Measurements from ENCODE around the gene KCNE2. TPM values are rescaled to one million over a fixed set of nuclear protein-coding genes. Genes with fewer than 3 reads are reported as not detected.
"Not testable (repeated sequence)": the region's sequence is repeated elsewhere in the genome, so short reads cannot be mapped to it uniquely, and the experiment has no call there.

Gene KCNE2
- total RNA-seq, 1 donor from 2014 or later: 1.6 TPM

- Histone ChIP-seq H3K27ac (ENCODE audit: low read depth, low read length) (no peak overlapping the region), H3K4me1 (ENCODE audit: control insufficient read depth in 3 of 3, insufficient read depth in 3 of 3, low read length in 3 of 3) (no peaks in the 10 kb centered on the region)
These were observed 1.1 kb downstream of the KCNE2 start for GRCh38 chr21:34364921-34365320.

GRCh38 chr21:34365809-34366208, 2.0 kb downstream of the KCNE2 start:
- Histone ChIP-seq H3K36me3 (ENCODE audit: control insufficient read depth in 3 of 3, insufficient read depth in 3 of 3, low read length in 3 of 3) (peaks cover 0 to 3% (median 0%) of the 10 kb centered on the region in 3 donors), H3K4me3 (ENCODE audit: low read length in 3 of 3) (no peak overlapping the region), H3K27ac (ENCODE audit: low read depth, low read length) (no peak overlapping the region), H3K4me1 (ENCODE audit: control insufficient read depth in 3 of 3, insufficient read depth in 3 of 3, low read length in 3 of 3) (no peaks in the 10 kb centered on the region), H3K9ac (ENCODE audit: low read depth in 1 of 3, low read length in 3 of 3) (no peak overlapping the region), H3K27me3 (ENCODE audit: control insufficient read depth in 3 of 3, insufficient read depth in 3 of 3, low read length in 3 of 3) (no peaks in the 10 kb centered on the region), H3K9me3 (ENCODE audit: control insufficient read depth in 3 of 3, low read length in 3 of 3) (no peaks in the 10 kb centered on the region)

More at GRCh38 chr21:34364921-34365320, 1.1 kb downstream of the KCNE2 start:
- H3K27me3 ChIP-seq (ENCODE audit: control insufficient read depth in 3 of 3, insufficient read depth in 3 of 3, low read length in 3 of 3): no peaks in the 10 kb centered on the region
- H3K36me3 ChIP-seq (ENCODE audit: control insufficient read depth in 3 of 3, insufficient read depth in 3 of 3, low read length in 3 of 3): no peaks in the 10 kb centered on the region
- H3K9me3 ChIP-seq (ENCODE audit: control insufficient read depth in 3 of 3, low read length in 3 of 3): no peaks in the 10 kb centered on the region
- no peak overlapping the region for H3K9ac ChIP-seq (ENCODE audit: low read depth in 1 of 3, low read length in 3 of 3)
- no peak overlapping the region for H3K4me3 ChIP-seq (ENCODE audit: low read length in 3 of 3)

- Histone ChIP-seq H3K36me3 (ENCODE audit: control insufficient read depth in 3 of 3, insufficient read depth in 3 of 3, low read length in 3 of 3) (peaks cover 0 to 3% (median 0%) of the 10 kb centered on the region in 3 donors), H3K27me3 (ENCODE audit: control insufficient read depth in 3 of 3, insufficient read depth in 3 of 3, low read length in 3 of 3) (no peaks in the 10 kb centered on the region), H3K9ac (ENCODE audit: low read depth in 1 of 3, low read length in 3 of 3) (no peak overlapping the region), H3K27ac (ENCODE audit: low read depth, low read length) (no peak overlapping the region), H3K4me1 (ENCODE audit: control insufficient read depth in 3 of 3, insufficient read depth in 3 of 3, low read length in 3 of 3) (no peaks in the 10 kb centered on the region), H3K9me3 (ENCODE audit: control insufficient read depth in 3 of 3, low read length in 3 of 3) (no peaks in the 10 kb centered on the region), H3K4me3 (ENCODE audit: low read length in 3 of 3) (no peak overlapping the region)
These were observed 3.6 kb downstream of the KCNE2 start for GRCh38 chr21:34367320-34367935.

DNA sequence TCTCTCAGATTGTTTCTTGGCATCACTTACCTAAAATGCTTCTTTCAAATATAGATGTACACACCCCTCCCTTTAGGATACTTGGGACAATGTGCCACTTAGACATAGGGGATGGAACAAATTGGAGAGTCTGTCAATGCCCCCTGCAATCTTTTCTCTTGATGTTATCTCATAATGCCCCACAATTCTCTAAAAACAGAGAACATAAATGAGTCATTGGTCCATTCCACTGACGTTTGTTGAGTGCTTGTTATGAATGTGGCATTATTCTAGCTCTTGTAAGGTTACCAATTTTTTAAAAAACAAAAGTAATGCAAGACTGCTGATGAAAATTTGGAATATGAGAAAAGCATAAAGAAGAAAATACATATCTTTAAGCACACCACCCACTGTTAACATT, 5.9 kb downstream of the KCNE2 start:
- Histone ChIP-seq H3K4me1 (ENCODE audit: control insufficient read depth in 3 of 3, insufficient read depth in 3 of 3, low read length in 3 of 3) (no peaks in the 10 kb centered on the region), H3K9me3 (ENCODE audit: control insufficient read depth in 3 of 3, low read length in 3 of 3) (no peaks in the 10 kb centered on the region), H3K27me3 (ENCODE audit: control insufficient read depth in 3 of 3, insufficient read depth in 3 of 3, low read length in 3 of 3) (no peaks in the 10 kb centered on the region), H3K36me3 (ENCODE audit: control insufficient read depth in 3 of 3, insufficient read depth in 3 of 3, low read length in 3 of 3) (peaks cover 0 to 3% (median 0%) of the 10 kb centered on the region in 3 donors), H3K27ac (ENCODE audit: low read depth, low read length) (no peak overlapping the region), H3K9ac (ENCODE audit: low read depth in 1 of 3, low read length in 3 of 3) (no peak overlapping the region), H3K4me3 (ENCODE audit: low read length in 3 of 3) (no peak overlapping the region)

- H3K4me1 ChIP-seq (ENCODE audit: control insufficient read depth in 3 of 3, insufficient read depth in 3 of 3, low read length in 3 of 3): no peaks in the 10 kb centered on the region
- no peaks in the 10 kb centered on the region for H3K27me3 ChIP-seq (ENCODE audit: control insufficient read depth in 3 of 3, insufficient read depth in 3 of 3, low read length in 3 of 3)
- no peak overlapping the region for H3K9ac ChIP-seq (ENCODE audit: low read depth in 1 of 3, low read length in 3 of 3)
- H3K4me3 ChIP-seq (ENCODE audit: low read length in 3 of 3): no peak overlapping the region
- H3K9me3 ChIP-seq (ENCODE audit: control insufficient read depth in 3 of 3, low read length in 3 of 3): no peaks in the 10 kb centered on the region
- no peak overlapping the region for H3K27ac ChIP-seq (ENCODE audit: low read depth, low read length)
- peaks cover 0 to 3% (median 0%) of the 10 kb centered on the region in 3 donors for H3K36me3 ChIP-seq (ENCODE audit: control insufficient read depth in 3 of 3, insufficient read depth in 3 of 3, low read length in 3 of 3)
These were observed 8.5 kb downstream of the KCNE2 start for GRCh38 chr21:34372321-34372720.

DNA sequence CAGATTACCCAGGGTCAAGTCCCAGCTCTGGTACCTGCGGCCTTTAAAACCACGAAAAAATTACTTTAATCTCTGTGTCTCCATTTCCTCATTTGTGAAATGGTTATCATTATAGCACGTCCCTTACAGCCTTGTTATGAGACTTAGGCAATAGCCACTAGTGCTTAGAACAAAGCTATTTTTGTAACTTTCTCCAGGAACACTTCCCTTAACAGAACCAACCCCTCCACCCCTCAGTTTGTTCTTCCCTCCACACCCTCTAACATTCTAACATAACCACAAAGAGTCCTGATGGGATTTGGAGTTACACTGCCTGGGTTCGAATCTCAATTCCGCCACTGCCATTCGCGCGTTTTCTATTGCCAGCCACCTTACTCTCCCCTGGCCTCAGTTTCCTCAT, 10.7 kb downstream of the KCNE2 start:
- not testable (repeated sequence) for H3K4me1 ChIP-seq (ENCODE audit: control insufficient read depth in 3 of 3, insufficient read depth in 3 of 3, low read length in 3 of 3); H3K9ac ChIP-seq (ENCODE audit: low read depth in 1 of 3, low read length in 3 of 3); H3K36me3 ChIP-seq (ENCODE audit: control insufficient read depth in 3 of 3, insufficient read depth in 3 of 3, low read length in 3 of 3); H3K9me3 ChIP-seq (ENCODE audit: control insufficient read depth in 3 of 3, low read length in 3 of 3); H3K27me3 ChIP-seq (ENCODE audit: control insufficient read depth in 3 of 3, insufficient read depth in 3 of 3, low read length in 3 of 3); H3K4me3 ChIP-seq (ENCODE audit: low read length in 3 of 3); H3K27ac ChIP-seq (ENCODE audit: low read depth, low read length)

GRCh38 chr21:34374940-34375618, 11.3 kb downstream of the KCNE2 start, which contains the start of gene SMIM11:
TSS of gene SMIM11 (plus strand) at chr21:34375507. CDS start at chr21:34379505, 3,998 bp downstream.
- not testable (repeated sequence) for H3K27ac ChIP-seq (ENCODE audit: low read depth, low read length); H3K4me1 ChIP-seq (ENCODE audit: control insufficient read depth in 3 of 3, insufficient read depth in 3 of 3, low read length in 3 of 3); H3K36me3 ChIP-seq (ENCODE audit: control insufficient read depth in 3 of 3, insufficient read depth in 3 of 3, low read length in 3 of 3); H3K4me3 ChIP-seq (ENCODE audit: low read length in 3 of 3); H3K9me3 ChIP-seq (ENCODE audit: control insufficient read depth in 3 of 3, low read length in 3 of 3); H3K27me3 ChIP-seq (ENCODE audit: control insufficient read depth in 3 of 3, insufficient read depth in 3 of 3, low read length in 3 of 3); H3K9ac ChIP-seq (ENCODE audit: low read depth in 1 of 3, low read length in 3 of 3)

GRCh38 chr21:34375619-34375972, 11.8 kb downstream of the KCNE2 start:
- not testable (repeated sequence) for H3K4me3 ChIP-seq (ENCODE audit: low read length in 3 of 3)

GRCh38 chr21:34383138-34383537, 19.3 kb downstream of the KCNE2 start:
- H3K4me1 ChIP-seq (ENCODE audit: control insufficient read depth in 3 of 3, insufficient read depth in 3 of 3, low read length in 3 of 3); H3K4me3 ChIP-seq (ENCODE audit: low read length in 3 of 3); H3K9me3 ChIP-seq (ENCODE audit: control insufficient read depth in 3 of 3, low read length in 3 of 3); H3K27me3 ChIP-seq (ENCODE audit: control insufficient read depth in 3 of 3, insufficient read depth in 3 of 3, low read length in 3 of 3); H3K27ac ChIP-seq (ENCODE audit: low read depth, low read length); H3K36me3 ChIP-seq (ENCODE audit: control insufficient read depth in 3 of 3, insufficient read depth in 3 of 3, low read length in 3 of 3); H3K9ac ChIP-seq (ENCODE audit: low read depth in 1 of 3, low read length in 3 of 3): not testable (repeated sequence)

More at GRCh38 chr21:34375619-34375972, 11.8 kb downstream of the KCNE2 start:
- H3K36me3 ChIP-seq (ENCODE audit: control insufficient read depth in 3 of 3, insufficient read depth in 3 of 3, low read length in 3 of 3); H3K4me1 ChIP-seq (ENCODE audit: control insufficient read depth in 3 of 3, insufficient read depth in 3 of 3, low read length in 3 of 3); H3K27me3 ChIP-seq (ENCODE audit: control insufficient read depth in 3 of 3, insufficient read depth in 3 of 3, low read length in 3 of 3); H3K9ac ChIP-seq (ENCODE audit: low read depth in 1 of 3, low read length in 3 of 3); H3K27ac ChIP-seq (ENCODE audit: low read depth, low read length); H3K9me3 ChIP-seq (ENCODE audit: control insufficient read depth in 3 of 3, low read length in 3 of 3): not testable (repeated sequence)

DNA sequence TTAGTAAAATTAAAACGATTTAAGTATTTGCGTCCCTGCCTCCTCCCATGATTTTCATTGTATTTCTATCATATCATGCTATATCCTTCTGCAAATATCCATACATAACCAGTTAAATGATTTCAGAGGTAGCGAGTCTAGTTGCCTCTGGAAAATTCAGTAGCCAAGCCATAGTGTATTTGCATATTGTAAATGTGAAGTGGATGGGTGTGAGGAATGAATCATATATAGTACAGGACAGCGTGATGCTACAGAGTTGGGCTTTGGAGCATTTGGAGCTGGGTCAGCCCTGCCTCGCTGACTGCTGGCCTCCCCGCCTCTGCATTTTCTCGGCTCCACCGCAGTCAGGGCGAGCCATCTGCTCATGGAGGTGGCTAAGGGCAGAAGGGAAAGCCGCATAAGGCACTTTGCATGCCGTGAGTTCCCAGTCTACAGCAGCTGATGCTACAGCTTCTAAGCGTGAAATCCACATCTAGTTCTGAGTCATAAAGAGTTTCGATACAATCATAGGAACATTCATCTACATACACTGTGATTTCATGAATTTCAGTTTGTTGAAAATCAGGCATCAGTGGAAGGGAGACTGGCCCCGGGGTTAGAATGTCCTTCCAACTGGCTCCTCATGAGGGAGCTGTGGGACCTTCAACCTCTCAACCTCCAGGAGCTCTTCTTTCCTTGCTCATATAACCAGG, 20.1 kb downstream of the KCNE2 start:
- not testable (repeated sequence) for H3K27me3 ChIP-seq (ENCODE audit: control insufficient read depth in 3 of 3, insufficient read depth in 3 of 3, low read length in 3 of 3); H3K9me3 ChIP-seq (ENCODE audit: control insufficient read depth in 3 of 3, low read length in 3 of 3); H3K4me3 ChIP-seq (ENCODE audit: low read length in 3 of 3); H3K36me3 ChIP-seq (ENCODE audit: control insufficient read depth in 3 of 3, insufficient read depth in 3 of 3, low read length in 3 of 3); H3K4me1 ChIP-seq (ENCODE audit: control insufficient read depth in 3 of 3, insufficient read depth in 3 of 3, low read length in 3 of 3); H3K27ac ChIP-seq (ENCODE audit: low read depth, low read length); H3K9ac ChIP-seq (ENCODE audit: low read depth in 1 of 3, low read length in 3 of 3)
